PC-9 (cell line): ENCODE measurements around the gene MIA3. TPM values are rescaled to one million over a fixed set of nuclear protein-coding genes. Genes with fewer than 3 reads are reported as not detected.

ENCODE experiments used
- BruUV-seq: library from RNA; stranded (reverse); fragments of 400-500 nt; replicated peaks from 2 replicates; lab custom pipeline; 2021; lab: Mats Ljungman, UMichigan
- CTCF ChIA-PET: fragments of 300-600 bp; sonication (Branson Sonifier 250); formaldehyde crosslinking; loops from one replicate; lab custom pipeline; 2022; ENCODE audit warnings: antibody characterized with exemption; lab: Charles Lee
- POLR2A ChIA-PET: fragments of 300-600 bp; sonication (Branson Sonifier 250); formaldehyde crosslinking; loops from one replicate; lab custom pipeline; 2022; ENCODE audit warnings: antibody characterized with exemption; ENCODE audit not compliant: unreplicated experiment; lab: Charles Lee
- DNase-seq, 2 experiments: peaks; one replicate each; pipeline versions ENCODE4 v3.0.0 to v3.0.0-alpha.2; 2015 to 2022; ENCODE audit warnings: mixed read lengths in 1 of 2
- H2AFZ ChIP-seq: fragments of 200-600 bp; sonication (generic); 2 replicates; pipeline ENCODE4 v1.8.1; 2017; ENCODE audit warnings: antibody characterized with exemption
- H3F3A ChIP-seq: fragments of 200-600 bp; sonication (generic); 2 replicates; pipeline ENCODE4 v1.8.1; 2017; ENCODE audit warnings: antibody characterized with exemption, mild to moderate bottlenecking, low read depth; ENCODE audit not compliant: insufficient read depth
- H3K27ac ChIP-seq: fragments of 200-600 bp; sonication (generic); 2 replicates; pipeline ENCODE4 v1.6.1; 2016; ENCODE audit warnings: mixed run types
- H3K27me3 ChIP-seq: fragments of 200-600 bp; sonication (generic); 2 replicates; pipeline ENCODE4 v1.6.1; 2016; ENCODE audit warnings: low read depth, mixed run types; ENCODE audit not compliant: insufficient read depth
- H3K36me3 ChIP-seq: fragments of 200-600 bp; sonication (generic); 2 replicates; pipeline ENCODE4 v1.6.1; 2016; ENCODE audit warnings: low read depth, mixed run types
- H3K4me1 ChIP-seq: fragments of 200-600 bp; sonication (generic); replicated peaks from 2 replicates; pipeline ENCODE4 v1.6.1; 2016; ENCODE audit warnings: mixed run types; ENCODE audit not compliant: insufficient read depth
- H3K4me2 ChIP-seq: fragments of 200-600 bp; sonication (generic); 2 replicates; pipeline ENCODE4 v1.6.1; 2017; ENCODE audit warnings: mixed run types
- H3K4me3 ChIP-seq: fragments of 200-600 bp; sonication (generic); 2 replicates; pipeline ENCODE4 v1.6.1; 2016; ENCODE audit warnings: mixed run types
- H3K79me2 ChIP-seq: fragments of 200-600 bp; sonication (generic); 2 replicates; pipeline ENCODE4 v1.6.1; 2017; ENCODE audit warnings: low read depth, mixed run types
- H3K9me2 ChIP-seq: fragments of 200-600 bp; sonication (generic); 2 replicates; pipeline ENCODE4 v1.8.1; 2017; ENCODE audit warnings: mild to moderate bottlenecking; ENCODE audit not compliant: insufficient read depth
- H3K9me3 ChIP-seq: fragments of 200-600 bp; sonication (generic); 2 replicates; pipeline ENCODE4 v1.8.1; 2016; ENCODE audit warnings: low read depth; ENCODE audit not compliant: insufficient read depth
- H4K20me1 ChIP-seq: fragments of 200-600 bp; sonication (generic); 2 replicates; pipeline ENCODE4 v1.8.1; 2017; ENCODE audit not compliant: insufficient read depth
- EZH2 ChIP-seq: fragments of 200-600 bp; sonication (generic); IDR thresholded peaks from 2 replicates; pipeline ENCODE4 v1.8.0; 2017; ENCODE audit warnings: antibody characterized with exemption, low read depth
- intact Hi-C: fragments of 100-400 bp; cut with micrococcal nuclease; formaldehyde crosslinking; loops from one replicate; pipeline ENCODE4 v1.10.0; 2022; ENCODE audit not compliant: unreplicated experiment
- total RNA-seq: library from RNA; stranded (reverse); gene quantifications from 2 replicates; pipeline ENCODE4 v1.2.3, GENCODE V29; 2021
- TF ChIP-seq, protein P1 (sequence below): fragments of 200-600 bp; sonication (generic); conservative IDR thresholded peaks from 2 replicates; pipeline ENCODE4 v1.6.1; 2017; ENCODE audit warnings: mixed run types, antibody characterized with exemption, mild to moderate bottlenecking, moderate library complexity

MIA3 gene
- total RNA-seq, 1 experiment from 2014 or later = 65.1 TPM

DNA sequence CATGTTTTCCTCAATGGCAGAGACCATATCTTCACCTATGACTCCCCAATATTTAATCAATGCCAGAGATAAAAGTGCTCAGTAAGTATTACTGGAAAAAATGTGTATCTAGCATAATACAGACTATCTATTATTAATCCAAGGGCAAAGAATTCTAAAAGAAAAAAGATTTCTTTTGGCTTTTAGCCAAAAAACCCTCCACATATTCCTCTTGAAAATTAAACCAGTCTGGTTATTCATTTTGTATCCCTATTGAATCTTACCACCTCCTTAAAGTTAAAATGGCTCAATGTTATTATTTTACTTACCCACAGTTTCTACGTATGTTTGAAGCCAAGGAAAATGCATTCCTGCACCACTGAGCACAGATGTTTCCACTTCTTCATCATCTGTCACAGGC is 29.8 kb upstream of the MIA3 start:
- peaks cover 40% of the 10 kb centered on the region for H3K36me3 ChIP-seq
- no peaks in the 10 kb centered on the region for H3K9me2 ChIP-seq
- no TSS peak for BruUV-seq
- ChIA-PET POLR2A (no interaction called here), CTCF (no interaction called here)
- no peaks in the 10 kb centered on the region for H3K9me3 ChIP-seq
- H3K79me2 ChIP-seq = peaks cover 66% of the 10 kb centered on the region
- H2AFZ ChIP-seq = no peak overlapping the region
- H3F3A ChIP-seq = peaks cover 4% of the 10 kb centered on the region
- DNase-seq = no peak
- TF ChIP-seq, protein P1, sequence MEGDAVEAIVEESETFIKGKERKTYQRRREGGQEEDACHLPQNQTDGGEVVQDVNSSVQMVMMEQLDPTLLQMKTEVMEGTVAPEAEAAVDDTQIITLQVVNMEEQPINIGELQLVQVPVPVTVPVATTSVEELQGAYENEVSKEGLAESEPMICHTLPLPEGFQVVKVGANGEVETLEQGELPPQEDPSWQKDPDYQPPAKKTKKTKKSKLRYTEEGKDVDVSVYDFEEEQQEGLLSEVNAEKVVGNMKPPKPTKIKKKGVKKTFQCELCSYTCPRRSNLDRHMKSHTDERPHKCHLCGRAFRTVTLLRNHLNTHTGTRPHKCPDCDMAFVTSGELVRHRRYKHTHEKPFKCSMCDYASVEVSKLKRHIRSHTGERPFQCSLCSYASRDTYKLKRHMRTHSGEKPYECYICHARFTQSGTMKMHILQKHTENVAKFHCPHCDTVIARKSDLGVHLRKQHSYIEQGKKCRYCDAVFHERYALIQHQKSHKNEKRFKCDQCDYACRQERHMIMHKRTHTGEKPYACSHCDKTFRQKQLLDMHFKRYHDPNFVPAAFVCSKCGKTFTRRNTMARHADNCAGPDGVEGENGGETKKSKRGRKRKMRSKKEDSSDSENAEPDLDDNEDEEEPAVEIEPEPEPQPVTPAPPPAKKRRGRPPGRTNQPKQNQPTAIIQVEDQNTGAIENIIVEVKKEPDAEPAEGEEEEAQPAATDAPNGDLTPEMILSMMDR = no peak
- no peak for TF ChIP-seq EZH2
- no peaks in the 10 kb centered on the region for H3K27me3 ChIP-seq
- H3K4me1 ChIP-seq = peaks cover 36% of the 10 kb centered on the region; the same call in 1 of the 2 replicates
- H3K27ac ChIP-seq = no peak overlapping the region
- H4K20me1 ChIP-seq = no peaks in the 10 kb centered on the region
- peak overlapping the region; percentile 80 for H3K4me2 ChIP-seq
- intact Hi-C loops = loop anchor here (2.0 kb wide), 1 partner anchor 29 kb away; no protein-coding TSS in a partner anchor
- H3K4me3 ChIP-seq = peak overlapping the region; percentile 85; the same call in 1 of the 2 replicates

GRCh38 chr1:222589462-222590302 is 28.2 kb upstream of the MIA3 start, which contains the start of gene TAF1A:
Gene TAF1A (minus strand): TSS chr1:222589933.
- 0 out of 2 replicates have a peak, but pooled peaks cover 3% of the 10 kb centered on the region for H3K9me3 ChIP-seq
- peak within 1 kb of the TSS; percentile 80 for H3K4me2 ChIP-seq
- peak; percentile 83 to 85 for DNase-seq
- no peaks in the 10 kb centered on the region for H3K27me3 ChIP-seq
- H3K4me1 ChIP-seq = peaks cover 36% of the 10 kb centered on the region; the same call in 1 of the 2 replicates
- H3K27ac ChIP-seq = peak within 1 kb of the TSS; percentile 77
- H3K36me3 ChIP-seq = peaks cover 26% of the 10 kb centered on the region
- BruUV-seq = TSS peak; percentile 77
- intact Hi-C loops = loop anchor here (2.0 kb wide), 1 partner anchor 27 kb away; no protein-coding TSS in a partner anchor
- H4K20me1 ChIP-seq = no peaks in the 10 kb centered on the region
- CTCF ChIA-PET = interaction anchor here (0.6 to 1.2 kb wide), 2 partner anchors 45 to 1117 kb away, joined by 6 read pairs; no protein-coding TSS in a partner anchor
- POLR2A ChIA-PET = interaction anchor here (0.6 kb wide), 6 partner anchors 26 to 1255 kb away, joined by 3 to 6 read pairs (median 4); no protein-coding TSS in a partner anchor
- H2AFZ ChIP-seq = peak within 1 kb of the TSS; percentile 95
- H3K79me2 ChIP-seq = peaks cover 55% of the 10 kb centered on the region
- TF ChIP-seq EZH2 = no peak
- TF ChIP-seq, protein P1 = no peak
- no peaks in the 10 kb centered on the region for H3K9me2 ChIP-seq
- H3K4me3 ChIP-seq = peak within 1 kb of the TSS; percentile 85
- H3F3A ChIP-seq = no peaks in the 10 kb centered on the region; the same call in none of the 2 replicates

GRCh38 chr1:222592171-222592570 is 25.7 kb upstream of the MIA3 start:
- Histone ChIP-seq H3K4me2 (no peak overlapping the region), H3K4me3 (no peak overlapping the region), H3K9me2 (no peaks in the 10 kb centered on the region), H3K9me3 (0 out of 2 replicates have a peak, but pooled peaks cover 3% of the 10 kb centered on the region), H3K27me3 (no peaks in the 10 kb centered on the region), H4K20me1 (no peaks in the 10 kb centered on the region), H3K79me2 (peaks cover 30% of the 10 kb centered on the region), H3K36me3 (peaks cover 6% of the 10 kb centered on the region; the same call in 1 of the 2 replicates), H3K4me1 (peaks cover 22% of the 10 kb centered on the region; the same call in 1 of the 2 replicates), H2AFZ (no peak overlapping the region), H3K27ac (no peak overlapping the region), H3F3A (no peaks in the 10 kb centered on the region; the same call in 1 of the 2 replicates)
- DNase-seq = no peak
- intact Hi-C loops = no loop called here
- CTCF ChIA-PET = interaction anchor here (0.6 kb wide), 1 partner anchor 129 kb away, joined by 3 read pairs; no protein-coding TSS in a partner anchor
- POLR2A ChIA-PET = no interaction called here
- no peak for TF ChIP-seq EZH2
- TF ChIP-seq, protein P1 = no peak
- no TSS peak for BruUV-seq
